Measurements from ENCODE around the gene ATG16L2. TPM values are rescaled to one million over a fixed set of nuclear protein-coding genes. Genes with fewer than 3 reads are reported as not detected.

Gene ATG16L2
- total RNA-seq, 1 donor from 2014 or later, result 9.6 TPM

DNA sequence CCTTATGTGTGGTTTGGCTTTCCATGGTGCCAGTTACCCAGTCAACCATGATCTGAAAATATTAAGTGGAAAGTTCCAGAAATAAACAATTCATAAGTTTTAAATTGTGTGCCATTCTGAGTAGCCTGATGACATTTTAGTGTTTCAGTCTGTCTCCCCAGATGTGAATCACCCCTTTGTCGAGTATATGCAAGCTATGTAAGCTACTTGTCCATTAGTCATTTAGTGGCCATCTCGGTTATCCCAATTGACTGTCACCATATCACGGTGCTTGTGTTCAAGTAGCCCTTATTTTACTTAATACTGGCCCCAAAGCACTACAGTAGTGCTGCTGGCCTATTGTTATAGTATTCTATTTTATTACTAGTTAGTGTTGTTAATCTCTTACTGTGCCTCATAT is 44.9 kb downstream of the ATG16L2 start:
- no peak overlapping the region for H2AFZ ChIP-seq (ENCODE audit: low read depth, low read length)
- peaks cover 1% of the 10 kb centered on the region for H3K36me3 Mint-ChIP-seq (ENCODE audit: low read depth, unreplicated experiment)
- no peaks in the 10 kb centered on the region for H3K27me3 ChIP-seq (ENCODE audit: insufficient read depth, low read length)
- H3K27ac Mint-ChIP-seq (ENCODE audit: unreplicated experiment), result no peak overlapping the region
- DNase-seq (ENCODE audit: low read depth), result no peak
- no peaks in the 10 kb centered on the region for H3K4me1 Mint-ChIP-seq (ENCODE audit: low read depth, unreplicated experiment)
- H4K20me1 ChIP-seq (ENCODE audit: insufficient read depth, low read length), result no peaks in the 10 kb centered on the region
- H3K4me3 Mint-ChIP-seq (ENCODE audit: unreplicated experiment), result no peak overlapping the region
- no peak for FAIRE-seq
- no peaks in the 10 kb centered on the region for H3K36me3 ChIP-seq (ENCODE audit: insufficient read depth, low read length)
- H3K4me1 ChIP-seq (ENCODE audit: insufficient read depth, low read length), result peaks cover 10% of the 10 kb centered on the region
- TF ChIP-seq, protein P1, sequence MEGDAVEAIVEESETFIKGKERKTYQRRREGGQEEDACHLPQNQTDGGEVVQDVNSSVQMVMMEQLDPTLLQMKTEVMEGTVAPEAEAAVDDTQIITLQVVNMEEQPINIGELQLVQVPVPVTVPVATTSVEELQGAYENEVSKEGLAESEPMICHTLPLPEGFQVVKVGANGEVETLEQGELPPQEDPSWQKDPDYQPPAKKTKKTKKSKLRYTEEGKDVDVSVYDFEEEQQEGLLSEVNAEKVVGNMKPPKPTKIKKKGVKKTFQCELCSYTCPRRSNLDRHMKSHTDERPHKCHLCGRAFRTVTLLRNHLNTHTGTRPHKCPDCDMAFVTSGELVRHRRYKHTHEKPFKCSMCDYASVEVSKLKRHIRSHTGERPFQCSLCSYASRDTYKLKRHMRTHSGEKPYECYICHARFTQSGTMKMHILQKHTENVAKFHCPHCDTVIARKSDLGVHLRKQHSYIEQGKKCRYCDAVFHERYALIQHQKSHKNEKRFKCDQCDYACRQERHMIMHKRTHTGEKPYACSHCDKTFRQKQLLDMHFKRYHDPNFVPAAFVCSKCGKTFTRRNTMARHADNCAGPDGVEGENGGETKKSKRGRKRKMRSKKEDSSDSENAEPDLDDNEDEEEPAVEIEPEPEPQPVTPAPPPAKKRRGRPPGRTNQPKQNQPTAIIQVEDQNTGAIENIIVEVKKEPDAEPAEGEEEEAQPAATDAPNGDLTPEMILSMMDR (IDR thresholded peaks at IDR 0.05; ENCODE audit: insufficient read depth, low read depth, low read length), result no peak
- no peak for TF ChIP-seq EZH2 (IDR thresholded peaks at IDR 0.05; ENCODE audit: insufficient read depth, low read length)
- H3K9me3 ChIP-seq (ENCODE audit: insufficient read depth, low read depth, low read length), result no peaks in the 10 kb centered on the region
- H3K9me3 Mint-ChIP-seq (ENCODE audit: unreplicated experiment), result no peaks in the 10 kb centered on the region
- no peak overlapping the region for H3K27ac ChIP-seq (ENCODE audit: low read depth, low read length)
- no peaks in the 10 kb centered on the region for H3K27me3 Mint-ChIP-seq (ENCODE audit: low read depth, unreplicated experiment)
- no peak overlapping the region for H3K4me2 ChIP-seq (ENCODE audit: low read length)
- no peak overlapping the region for H3K4me3 ChIP-seq (ENCODE audit: insufficient read depth, low read depth, low read length)
- H3K9ac ChIP-seq (ENCODE audit: low read length), result no peak overlapping the region
- no peaks in the 10 kb centered on the region for H3K79me2 ChIP-seq (ENCODE audit: insufficient read depth, low read length)

DNA sequence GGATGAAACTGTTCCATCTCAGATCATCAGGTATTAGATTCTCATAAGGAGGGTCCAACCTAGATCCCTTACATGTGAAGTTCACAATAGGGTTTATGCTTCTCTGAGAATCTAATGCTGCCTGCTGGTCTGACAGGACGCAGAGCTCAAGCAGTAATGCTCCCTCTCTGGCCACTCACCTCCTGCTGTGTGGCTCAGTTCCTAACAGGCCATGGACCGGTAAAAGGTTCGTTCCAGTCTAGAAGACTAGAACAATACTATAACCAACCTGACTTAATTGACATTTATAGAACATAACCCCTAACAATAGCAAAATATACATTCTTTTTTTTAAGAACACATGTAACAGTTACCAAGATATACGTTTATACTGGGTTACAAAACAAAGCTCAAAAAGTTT is 45.8 kb downstream of the ATG16L2 start:
- Mint-ChIP-seq H3K27me3 (ENCODE audit: low read depth, unreplicated experiment) (no peaks in the 10 kb centered on the region), H3K36me3 (ENCODE audit: low read depth, unreplicated experiment) (no peaks in the 10 kb centered on the region), H3K9me3 (ENCODE audit: unreplicated experiment) (no peaks in the 10 kb centered on the region), H3K27ac (ENCODE audit: unreplicated experiment) (no peak overlapping the region), H3K4me1 (ENCODE audit: low read depth, unreplicated experiment) (no peaks in the 10 kb centered on the region), H3K4me3 (ENCODE audit: unreplicated experiment) (no peak overlapping the region)
- Histone ChIP-seq H3K36me3 (ENCODE audit: insufficient read depth, low read length) (no peaks in the 10 kb centered on the region), H3K79me2 (ENCODE audit: insufficient read depth, low read length) (no peaks in the 10 kb centered on the region), H3K4me1 (ENCODE audit: insufficient read depth, low read length) (peaks cover 15% of the 10 kb centered on the region), H3K27me3 (ENCODE audit: insufficient read depth, low read length) (no peaks in the 10 kb centered on the region), H3K9ac (ENCODE audit: low read length) (no peak overlapping the region), H2AFZ (ENCODE audit: low read depth, low read length) (no peak overlapping the region), H4K20me1 (ENCODE audit: insufficient read depth, low read length) (no peaks in the 10 kb centered on the region), H3K9me3 (ENCODE audit: insufficient read depth, low read depth, low read length) (no peaks in the 10 kb centered on the region), H3K4me2 (ENCODE audit: low read length) (no peak overlapping the region), H3K4me3 (ENCODE audit: insufficient read depth, low read depth, low read length) (no peak overlapping the region), H3K27ac (ENCODE audit: low read depth, low read length) (no peak overlapping the region)
- DNase-seq (ENCODE audit: low read depth), result no peak
- FAIRE-seq, result no peak
- TF ChIP-seq, protein P1 (IDR thresholded peaks at IDR 0.05; ENCODE audit: insufficient read depth, low read depth, low read length), result no peak
- no peak for TF ChIP-seq EZH2 (IDR thresholded peaks at IDR 0.05; ENCODE audit: insufficient read depth, low read length)

DNA sequence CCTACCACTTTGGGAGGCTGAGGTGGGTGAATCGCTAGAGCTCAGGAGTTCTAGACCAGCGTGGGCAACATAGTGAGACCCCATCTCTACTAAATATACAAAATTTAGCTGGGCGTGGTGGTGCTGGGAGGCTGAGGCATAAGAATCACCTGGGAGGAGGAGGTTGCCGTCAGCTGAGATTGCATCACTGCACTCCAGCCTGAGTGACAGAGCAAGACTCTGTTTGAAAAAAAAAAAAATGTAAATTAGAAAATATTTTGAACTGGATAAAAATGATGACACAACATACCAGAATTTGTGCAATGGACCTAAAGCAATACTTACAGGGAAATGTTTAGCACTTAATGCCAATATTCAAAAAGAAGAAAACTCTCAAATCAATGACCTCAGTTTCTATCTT is 46.4 kb downstream of the ATG16L2 start:
- DNase-seq (ENCODE audit: low read depth) (no peak), FAIRE-seq (no peak)
- H3K4me1 Mint-ChIP-seq (ENCODE audit: low read depth, unreplicated experiment), result no peaks in the 10 kb centered on the region

More for the DNA sequence above, 46.4 kb downstream of the ATG16L2 start:
- Mint-ChIP-seq H3K27ac (ENCODE audit: unreplicated experiment) (no peak overlapping the region), H3K27me3 (ENCODE audit: low read depth, unreplicated experiment) (no peaks in the 10 kb centered on the region), H3K4me3 (ENCODE audit: unreplicated experiment) (no peak overlapping the region), H3K36me3 (ENCODE audit: low read depth, unreplicated experiment) (no peaks in the 10 kb centered on the region), H3K9me3 (ENCODE audit: unreplicated experiment) (no peaks in the 10 kb centered on the region)
- no peaks in the 10 kb centered on the region for H3K36me3 ChIP-seq (ENCODE audit: insufficient read depth, low read length)
- no peaks in the 10 kb centered on the region for H4K20me1 ChIP-seq (ENCODE audit: insufficient read depth, low read length)
- H2AFZ ChIP-seq (ENCODE audit: low read depth, low read length), result no peak overlapping the region
- no peak overlapping the region for H3K9ac ChIP-seq (ENCODE audit: low read length)
- H3K9me3 ChIP-seq (ENCODE audit: insufficient read depth, low read depth, low read length), result no peaks in the 10 kb centered on the region
- no peak overlapping the region for H3K4me2 ChIP-seq (ENCODE audit: low read length)
- peaks cover 21% of the 10 kb centered on the region for H3K4me1 ChIP-seq (ENCODE audit: insufficient read depth, low read length)
- no peaks in the 10 kb centered on the region for H3K79me2 ChIP-seq (ENCODE audit: insufficient read depth, low read length)
- no peaks in the 10 kb centered on the region for H3K27me3 ChIP-seq (ENCODE audit: insufficient read depth, low read length)
- TF ChIP-seq, protein P1 (IDR thresholded peaks at IDR 0.05; ENCODE audit: insufficient read depth, low read depth, low read length), result no peak
- no peak for TF ChIP-seq EZH2 (IDR thresholded peaks at IDR 0.05; ENCODE audit: insufficient read depth, low read length)
- H3K27ac ChIP-seq (ENCODE audit: low read depth, low read length), result no peak overlapping the region
- H3K4me3 ChIP-seq (ENCODE audit: insufficient read depth, low read depth, low read length), result no peak overlapping the region

Data from astrocyte (in vitro differentiated cells and primary cell).